GM12873 (cell line): Measurements from ENCODE around the gene BANF1.

Source experiments
- TF ChIP-seq, protein P1 (sequence below): IDR thresholded peaks from 2 replicates; pipeline ENCODE4 v1.5.1; 2012; ENCODE audit warnings: low read depth, mild to moderate bottlenecking, moderate library complexity, low read length, control low read depth; ENCODE audit not compliant: insufficient read depth; ENCODE audit errors: missing control alignments

BANF1 gene

DNA sequence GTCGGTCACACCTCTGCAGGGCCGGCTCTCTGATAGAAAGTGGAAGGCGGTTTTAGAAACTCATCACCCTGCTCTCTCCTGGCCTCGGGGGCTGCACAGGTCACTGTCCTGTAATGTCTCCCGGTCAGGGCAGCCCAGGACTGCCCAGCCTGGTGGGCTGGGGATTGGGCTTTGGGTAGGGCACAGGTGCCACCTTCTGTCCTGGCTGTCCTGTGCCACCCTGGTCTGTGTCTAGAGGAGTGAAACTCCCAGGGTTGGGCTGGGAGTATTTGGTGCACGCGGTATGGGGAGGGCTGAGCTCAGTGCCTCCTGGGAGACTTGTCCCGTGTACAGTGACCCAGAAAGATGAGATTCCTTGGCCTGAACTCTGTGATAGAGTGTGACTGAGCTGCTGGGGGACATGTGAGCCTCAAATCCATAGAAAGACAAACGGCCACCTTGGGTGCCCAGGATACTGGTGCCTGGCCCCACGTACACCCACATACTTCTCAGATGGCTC lies 23.0 kb upstream of the BANF1 start:
- TF ChIP-seq, protein P1, sequence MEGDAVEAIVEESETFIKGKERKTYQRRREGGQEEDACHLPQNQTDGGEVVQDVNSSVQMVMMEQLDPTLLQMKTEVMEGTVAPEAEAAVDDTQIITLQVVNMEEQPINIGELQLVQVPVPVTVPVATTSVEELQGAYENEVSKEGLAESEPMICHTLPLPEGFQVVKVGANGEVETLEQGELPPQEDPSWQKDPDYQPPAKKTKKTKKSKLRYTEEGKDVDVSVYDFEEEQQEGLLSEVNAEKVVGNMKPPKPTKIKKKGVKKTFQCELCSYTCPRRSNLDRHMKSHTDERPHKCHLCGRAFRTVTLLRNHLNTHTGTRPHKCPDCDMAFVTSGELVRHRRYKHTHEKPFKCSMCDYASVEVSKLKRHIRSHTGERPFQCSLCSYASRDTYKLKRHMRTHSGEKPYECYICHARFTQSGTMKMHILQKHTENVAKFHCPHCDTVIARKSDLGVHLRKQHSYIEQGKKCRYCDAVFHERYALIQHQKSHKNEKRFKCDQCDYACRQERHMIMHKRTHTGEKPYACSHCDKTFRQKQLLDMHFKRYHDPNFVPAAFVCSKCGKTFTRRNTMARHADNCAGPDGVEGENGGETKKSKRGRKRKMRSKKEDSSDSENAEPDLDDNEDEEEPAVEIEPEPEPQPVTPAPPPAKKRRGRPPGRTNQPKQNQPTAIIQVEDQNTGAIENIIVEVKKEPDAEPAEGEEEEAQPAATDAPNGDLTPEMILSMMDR, result no peak

DNA sequence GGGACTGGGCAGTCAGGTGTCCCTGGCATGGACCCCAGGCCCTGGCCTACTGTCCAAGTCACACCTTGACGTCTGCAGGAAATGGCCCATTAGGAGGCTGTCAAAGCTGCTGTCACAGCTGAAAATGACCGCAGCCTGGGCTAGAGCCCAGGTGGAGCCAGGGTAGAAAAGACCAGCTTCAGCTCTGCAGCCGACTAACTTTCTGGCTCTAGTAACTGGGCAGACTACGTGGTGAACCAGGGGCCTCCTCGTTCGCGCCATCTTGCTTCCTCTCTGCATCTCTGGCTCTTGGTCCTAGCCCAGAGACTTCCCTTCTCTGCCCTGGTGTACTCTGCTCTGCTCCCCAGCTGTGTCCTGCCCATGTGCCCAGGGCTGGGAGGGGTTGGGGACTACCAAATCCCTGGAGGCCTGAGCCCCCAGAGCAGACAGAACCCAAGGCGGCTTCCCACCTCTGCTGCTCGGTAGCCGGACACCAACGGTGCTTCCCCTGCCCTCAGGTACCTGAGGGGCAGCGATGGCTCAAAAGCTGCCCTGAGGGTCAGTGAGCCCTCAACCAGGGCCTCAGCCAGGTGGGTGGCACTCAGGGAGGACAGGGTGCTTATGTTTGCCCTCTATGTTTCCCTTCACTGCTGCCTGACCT lies 21.1 kb upstream of the BANF1 start:
- TF ChIP-seq, protein P1, result no peak

DNA sequence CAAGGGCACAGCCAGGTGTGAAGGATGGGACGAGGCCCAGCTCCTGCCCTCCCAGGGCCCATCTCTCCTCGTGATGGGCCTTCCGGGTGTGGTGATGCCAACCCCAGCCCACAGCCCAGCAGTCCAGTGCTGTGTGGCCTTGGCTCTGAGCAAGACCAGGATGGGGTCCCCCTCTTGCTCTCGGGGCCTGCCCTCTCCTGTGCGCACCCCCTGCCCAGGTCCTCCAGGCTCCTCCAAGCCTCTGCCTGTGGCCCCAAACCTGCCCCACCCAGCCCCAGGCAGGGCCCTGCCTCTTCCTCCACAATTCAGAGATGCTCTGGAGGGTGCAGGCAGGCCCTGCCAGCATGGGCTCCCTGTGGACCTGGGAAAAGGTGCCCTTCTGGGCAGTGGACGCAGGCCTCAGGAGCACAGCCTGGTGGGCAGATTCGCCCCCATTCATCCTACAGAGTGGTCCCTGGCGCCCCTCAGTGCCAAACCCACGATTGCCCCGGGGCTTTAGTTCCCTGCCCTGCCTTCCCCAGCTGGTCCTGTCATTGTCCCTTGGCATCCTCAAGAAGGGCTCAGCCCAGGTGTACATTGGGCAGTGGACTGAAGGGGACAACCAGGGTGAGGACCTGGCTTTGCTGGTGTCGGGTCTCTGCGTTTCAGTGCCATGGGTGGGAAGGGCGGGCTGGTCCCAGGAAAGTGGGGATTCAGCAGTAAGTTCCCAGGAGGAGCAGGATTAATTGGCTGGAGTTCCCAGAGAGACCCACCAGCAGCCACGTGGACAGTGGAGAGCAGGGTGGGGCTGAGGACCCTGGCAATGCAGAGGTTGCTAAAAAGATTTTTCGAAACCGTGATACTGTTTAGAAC lies 20.1 kb upstream of the BANF1 start:
- TF ChIP-seq, protein P1, result no peak

DNA sequence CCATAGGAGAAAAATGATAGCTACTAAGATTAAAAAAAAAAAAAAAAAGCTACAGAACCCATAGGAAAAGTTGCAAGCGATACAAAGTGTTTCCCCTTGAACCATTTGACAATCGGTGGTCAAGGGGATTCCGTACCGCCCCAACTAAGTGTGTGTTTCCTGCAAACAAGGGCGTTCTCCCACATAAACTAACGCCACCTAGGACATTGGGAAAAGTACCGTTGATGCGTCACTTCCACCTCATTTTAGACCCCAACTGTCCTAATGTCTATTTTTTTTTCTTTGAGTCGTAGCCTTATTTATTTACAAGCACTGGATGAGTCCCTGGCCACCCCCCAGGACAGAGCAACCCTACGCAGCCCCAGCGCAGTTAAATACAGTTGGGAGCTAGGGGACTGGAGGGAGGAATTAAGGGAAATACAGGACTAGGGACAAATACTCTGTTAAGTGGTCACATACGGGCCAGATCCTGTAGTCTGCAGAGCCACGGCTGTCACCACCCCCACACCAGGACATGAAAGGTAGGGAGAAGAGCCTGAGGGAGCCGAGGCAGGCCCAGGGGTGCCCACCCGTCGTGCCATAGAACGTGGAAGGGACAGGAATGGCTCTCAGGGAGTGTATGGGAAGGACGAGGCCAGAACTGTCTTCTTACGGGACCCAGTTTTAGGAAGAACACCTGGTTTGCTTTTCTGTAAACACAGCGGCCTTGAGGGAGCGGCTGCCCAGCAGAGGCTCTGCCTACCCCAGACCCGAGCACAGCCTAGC lies 19.3 kb upstream of the BANF1 start:
- TF ChIP-seq, protein P1, result no peak

DNA sequence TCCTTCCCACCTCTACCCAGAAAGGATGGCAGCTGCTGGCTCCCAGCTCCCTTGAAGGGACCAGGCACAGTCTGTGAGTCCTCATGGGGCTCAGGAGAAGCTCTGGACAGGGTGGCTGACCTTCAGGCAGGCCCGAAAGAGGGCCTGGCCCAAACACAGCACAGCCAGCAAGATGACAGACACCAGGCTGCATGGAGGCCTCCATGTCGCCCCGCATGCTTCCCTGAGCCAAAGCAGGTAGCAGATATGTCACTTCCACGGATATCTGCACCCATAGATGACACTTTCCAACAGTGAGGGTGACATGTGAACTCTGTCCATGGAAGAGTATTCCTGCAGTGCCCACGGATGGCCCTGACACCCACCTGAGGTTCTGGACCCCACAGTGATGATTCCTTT lies 18.7 kb upstream of the BANF1 start:
- TF ChIP-seq, protein P1, result no peak

DNA sequence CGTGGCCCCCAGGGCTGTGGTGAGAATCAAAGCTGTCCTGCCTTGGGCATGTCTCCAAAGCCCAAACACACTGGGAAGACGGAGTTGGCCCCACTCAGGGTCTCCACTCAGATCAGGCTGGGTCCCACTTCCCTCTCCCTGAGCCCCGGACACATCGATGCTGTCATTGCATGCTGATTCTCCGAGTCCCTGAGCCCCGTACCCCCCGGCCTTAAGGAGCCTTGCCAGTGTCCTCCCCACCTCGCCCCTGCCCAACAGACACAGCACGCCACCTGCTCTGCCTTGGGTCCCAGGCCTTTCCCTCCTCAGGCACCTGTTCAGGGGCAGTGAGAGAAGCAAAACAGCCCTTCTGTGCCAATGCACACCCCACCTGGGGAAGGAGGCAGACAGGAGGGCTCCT lies 15.0 kb upstream of the BANF1 start:
- TF ChIP-seq, protein P1, result no peak
